ENCODE results near the gene FMOD.

FMOD gene

GRCh38 chr1:203320591-203321272, 30.2 kb downstream of the FMOD start:
- no peaks in the 10 kb centered on the region for H3K9me2 ChIP-seq (replicated peaks; ENCODE audit: insufficient read depth, low read length)
- H3K27ac ChIP-seq (ENCODE audit: low read depth, low read length) = peak overlapping the region; percentile 96
- H3K36me3 ChIP-seq (ENCODE audit: low read length) = no peaks in the 10 kb centered on the region
- H4K20me1 ChIP-seq (ENCODE audit: low read depth, low read length) = no peaks in the 10 kb centered on the region
- H3K27me3 ChIP-seq (ENCODE audit: low read length) = no peaks in the 10 kb centered on the region
- no peak overlapping the region for H2AFZ ChIP-seq (ENCODE audit: low read depth, low read length, severe bottlenecking)
- H3K79me2 ChIP-seq (ENCODE audit: insufficient read depth, low read length) = no peaks in the 10 kb centered on the region
- H3K9ac ChIP-seq (ENCODE audit: low read length) = peak overlapping the region; percentile 26; the same call in 1 of the 2 replicates
- no peaks in the 10 kb centered on the region for H3K9me3 ChIP-seq (ENCODE audit: insufficient read depth, low read length)
- no peak overlapping the region for H3K4me3 ChIP-seq (ENCODE audit: insufficient read depth, low read length, poor library complexity, severe bottlenecking)
- H3F3A ChIP-seq (ENCODE audit: insufficient read depth) = peaks cover 36% of the 10 kb centered on the region
- TF ChIP-seq EZH2phosphoT487 (conservative IDR thresholded peaks at IDR 0.05; ENCODE audit: low read length) = no peak
- TF ChIP-seq, protein P1, sequence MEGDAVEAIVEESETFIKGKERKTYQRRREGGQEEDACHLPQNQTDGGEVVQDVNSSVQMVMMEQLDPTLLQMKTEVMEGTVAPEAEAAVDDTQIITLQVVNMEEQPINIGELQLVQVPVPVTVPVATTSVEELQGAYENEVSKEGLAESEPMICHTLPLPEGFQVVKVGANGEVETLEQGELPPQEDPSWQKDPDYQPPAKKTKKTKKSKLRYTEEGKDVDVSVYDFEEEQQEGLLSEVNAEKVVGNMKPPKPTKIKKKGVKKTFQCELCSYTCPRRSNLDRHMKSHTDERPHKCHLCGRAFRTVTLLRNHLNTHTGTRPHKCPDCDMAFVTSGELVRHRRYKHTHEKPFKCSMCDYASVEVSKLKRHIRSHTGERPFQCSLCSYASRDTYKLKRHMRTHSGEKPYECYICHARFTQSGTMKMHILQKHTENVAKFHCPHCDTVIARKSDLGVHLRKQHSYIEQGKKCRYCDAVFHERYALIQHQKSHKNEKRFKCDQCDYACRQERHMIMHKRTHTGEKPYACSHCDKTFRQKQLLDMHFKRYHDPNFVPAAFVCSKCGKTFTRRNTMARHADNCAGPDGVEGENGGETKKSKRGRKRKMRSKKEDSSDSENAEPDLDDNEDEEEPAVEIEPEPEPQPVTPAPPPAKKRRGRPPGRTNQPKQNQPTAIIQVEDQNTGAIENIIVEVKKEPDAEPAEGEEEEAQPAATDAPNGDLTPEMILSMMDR (IDR thresholded peaks at IDR 0.05; ENCODE audit: insufficient read depth, low read length, poor library complexity, severe bottlenecking) = no peak
- peak overlapping the region; percentile 52 for H3K4me2 ChIP-seq (ENCODE audit: low read depth, low read length, poor library complexity, severe bottlenecking)

DNA sequence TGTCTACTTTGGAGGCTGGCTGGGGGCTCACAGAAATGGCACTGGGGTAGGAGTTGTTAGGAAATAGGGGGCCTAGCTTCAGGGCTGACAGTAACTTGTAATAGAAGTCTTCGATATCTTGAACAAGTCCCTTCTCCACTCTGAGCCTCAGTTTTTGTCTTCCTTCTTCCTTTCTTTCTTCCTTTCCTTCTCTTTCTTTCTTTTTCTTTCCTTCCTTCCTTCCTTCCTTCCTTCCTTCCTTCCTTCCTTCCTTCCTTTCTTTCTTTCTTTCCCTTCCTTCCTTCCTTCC, 32.7 kb downstream of the FMOD start:
- Histone ChIP-seq H3K79me2 (ENCODE audit: insufficient read depth, low read length) (no peaks in the 10 kb centered on the region), H3K4me3 (ENCODE audit: insufficient read depth, low read length, poor library complexity, severe bottlenecking) (no peak overlapping the region), H3K9me3 (ENCODE audit: insufficient read depth, low read length) (no peaks in the 10 kb centered on the region), H3F3A (ENCODE audit: insufficient read depth) (peaks cover 24% of the 10 kb centered on the region), H3K27ac (ENCODE audit: low read depth, low read length) (no peak overlapping the region), H3K9me2 (replicated peaks; ENCODE audit: insufficient read depth, low read length) (no peaks in the 10 kb centered on the region), H4K20me1 (ENCODE audit: low read depth, low read length) (no peaks in the 10 kb centered on the region), H3K36me3 (ENCODE audit: low read length) (no peaks in the 10 kb centered on the region), H2AFZ (ENCODE audit: low read depth, low read length, severe bottlenecking) (no peak overlapping the region), H3K27me3 (ENCODE audit: low read length) (no peaks in the 10 kb centered on the region), H3K4me2 (ENCODE audit: low read depth, low read length, poor library complexity, severe bottlenecking) (no peak overlapping the region), H3K9ac (ENCODE audit: low read length) (no peak overlapping the region)
- no peak for TF ChIP-seq EZH2phosphoT487 (conservative IDR thresholded peaks at IDR 0.05; ENCODE audit: low read length)
- TF ChIP-seq, protein P1 (IDR thresholded peaks at IDR 0.05; ENCODE audit: insufficient read depth, low read length, poor library complexity, severe bottlenecking) = no peak

DNA sequence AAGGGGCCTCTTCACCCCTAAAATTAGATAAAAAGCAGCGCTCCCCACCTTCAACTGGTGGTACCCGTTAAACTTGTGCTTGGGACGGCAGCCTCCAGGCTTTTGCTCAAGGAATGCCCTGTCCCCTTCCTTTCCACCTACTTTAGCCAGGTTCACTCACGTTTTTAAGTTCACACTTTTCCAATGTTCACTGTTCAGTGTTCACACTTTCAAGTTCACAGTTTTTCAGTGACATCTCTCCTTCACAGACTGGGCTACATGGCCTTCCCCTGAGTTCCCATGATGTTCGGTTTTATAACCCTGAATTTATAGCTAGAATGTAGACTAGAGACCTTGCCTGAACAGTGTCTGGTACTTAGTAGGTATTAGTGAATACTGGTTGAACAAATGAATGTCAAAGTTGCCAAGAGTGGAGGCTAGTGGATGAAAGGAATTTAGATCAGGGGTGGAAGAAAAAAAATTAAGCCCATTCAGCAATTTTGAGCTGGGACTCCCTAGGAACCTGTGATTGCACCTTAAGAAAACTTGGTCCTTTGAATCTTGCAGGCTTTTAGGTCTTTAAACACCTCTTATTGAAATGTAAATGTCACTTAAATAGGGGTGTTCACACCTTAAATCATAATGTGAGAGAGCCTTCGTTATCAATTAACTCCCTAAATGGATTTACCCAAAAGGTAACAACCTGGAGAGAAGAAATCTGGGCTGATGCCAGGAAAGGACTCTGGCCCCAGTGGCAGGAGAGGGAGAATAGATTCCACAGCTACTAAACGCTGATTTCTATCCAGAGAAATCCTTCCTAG, 33.3 kb downstream of the FMOD start:
- Histone ChIP-seq H3K9ac (ENCODE audit: low read length) (no peak overlapping the region), H4K20me1 (ENCODE audit: low read depth, low read length) (no peaks in the 10 kb centered on the region), H3K79me2 (ENCODE audit: insufficient read depth, low read length) (no peaks in the 10 kb centered on the region), H3K27ac (ENCODE audit: low read depth, low read length) (no peak overlapping the region), H3K27me3 (ENCODE audit: low read length) (no peaks in the 10 kb centered on the region), H3K9me3 (ENCODE audit: insufficient read depth, low read length) (no peaks in the 10 kb centered on the region), H3K9me2 (replicated peaks; ENCODE audit: insufficient read depth, low read length) (no peaks in the 10 kb centered on the region), H3K36me3 (ENCODE audit: low read length) (no peaks in the 10 kb centered on the region), H3K4me2 (ENCODE audit: low read depth, low read length, poor library complexity, severe bottlenecking) (no peak overlapping the region), H3F3A (ENCODE audit: insufficient read depth) (peaks cover 25% of the 10 kb centered on the region), H3K4me3 (ENCODE audit: insufficient read depth, low read length, poor library complexity, severe bottlenecking) (no peak overlapping the region), H2AFZ (ENCODE audit: low read depth, low read length, severe bottlenecking) (no peak overlapping the region)
- TF ChIP-seq EZH2phosphoT487 (conservative IDR thresholded peaks at IDR 0.05; ENCODE audit: low read length) = no peak
- TF ChIP-seq, protein P1 (IDR thresholded peaks at IDR 0.05; ENCODE audit: insufficient read depth, low read length, poor library complexity, severe bottlenecking) = no peak
